ENCODE results near the gene NDUFAF8.

The NDUFAF8 gene

DNA sequence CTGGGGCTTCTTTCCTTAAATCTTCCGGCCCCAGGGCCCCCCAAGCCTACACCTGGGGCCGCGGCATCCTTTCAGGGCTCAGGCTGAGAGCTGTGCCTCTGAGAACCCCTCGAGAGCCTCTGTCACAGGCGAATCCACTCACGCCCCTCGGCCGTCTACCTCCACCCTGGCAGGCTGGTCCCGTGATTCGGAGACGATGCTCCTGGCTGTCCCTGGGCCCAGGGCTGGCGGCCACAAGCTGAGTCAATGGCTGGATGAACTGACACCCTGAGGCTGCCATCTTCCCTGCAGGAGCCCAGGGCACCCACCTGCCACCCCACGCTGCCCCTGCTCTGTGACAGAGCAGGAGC, 4.6 kb upstream of the NDUFAF8 start:
- FAIRE-seq (no peak), DNase-seq (ENCODE audit: insufficient read length, low spot score) (no peak)
- TF ChIP-seq POLR2A (IDR thresholded peaks at IDR 0.05; ENCODE audit: low read depth, low read length): no peak

GRCh38 chr17:81234940-81235821, 3.9 kb upstream of the NDUFAF8 start:
- DNase-seq (ENCODE audit: insufficient read length, low spot score) (no peak), FAIRE-seq (no peak)
- no peak for TF ChIP-seq POLR2A (IDR thresholded peaks at IDR 0.05; ENCODE audit: low read depth, low read length)

GRCh38 chr17:81235822-81236740, 3.0 kb upstream of the NDUFAF8 start:
- DNase-seq (ENCODE audit: insufficient read length, low spot score) (no peak), FAIRE-seq (no peak)
- no peak for TF ChIP-seq POLR2A (IDR thresholded peaks at IDR 0.05; ENCODE audit: low read depth, low read length)

GRCh38 chr17:81236784-81237183, 2.3 kb upstream of the NDUFAF8 start:
- DNase-seq (ENCODE audit: insufficient read length, low spot score): no peak
- no peak for TF ChIP-seq POLR2A (IDR thresholded peaks at IDR 0.05; ENCODE audit: low read depth, low read length)
- FAIRE-seq: no peak

DNA sequence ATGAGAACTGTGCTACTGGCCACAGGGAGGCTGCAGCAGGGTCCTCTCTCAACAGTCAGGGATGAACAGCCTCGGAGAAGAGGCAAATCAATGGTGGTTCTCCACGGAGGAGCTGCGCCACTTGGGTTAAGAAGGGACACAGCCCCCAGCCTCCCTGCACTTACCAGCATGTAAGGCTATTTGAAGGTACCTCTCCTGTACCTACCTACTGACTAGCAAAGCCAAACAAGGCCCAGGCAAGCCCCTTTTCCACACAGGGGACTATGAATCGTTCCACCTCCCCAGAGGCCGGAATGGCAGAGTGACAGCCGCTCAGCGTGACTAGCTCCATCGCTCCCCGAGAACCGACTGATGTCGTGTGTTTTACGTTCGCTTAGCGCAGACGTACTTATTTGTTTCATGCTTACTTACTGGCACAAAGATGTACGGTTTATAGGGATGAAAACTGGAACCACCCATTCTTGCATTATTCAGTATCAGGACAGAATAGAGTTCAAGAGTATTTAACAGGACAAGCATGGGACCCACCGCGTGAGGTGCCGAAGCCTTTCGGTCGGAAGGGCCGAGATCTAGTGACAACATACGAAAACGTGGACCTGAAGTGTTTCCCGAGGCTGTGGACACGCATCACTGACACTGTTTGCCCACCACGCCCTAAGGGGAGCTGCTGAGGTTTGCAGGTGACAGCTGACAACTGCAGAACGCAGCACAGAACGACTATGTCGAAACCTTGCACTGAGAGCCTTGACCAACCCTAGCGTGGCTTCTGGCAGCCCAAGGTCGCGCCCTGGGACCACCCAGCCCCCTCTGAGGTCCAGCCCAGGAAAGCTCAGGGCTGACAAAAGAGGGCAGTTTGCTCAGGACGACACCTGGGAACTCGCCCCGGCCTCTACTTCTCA, 1.3 kb upstream of the NDUFAF8 start:
- DNase-seq (ENCODE audit: insufficient read length, low spot score) (no peak), FAIRE-seq (no peak)
- no peak for TF ChIP-seq POLR2A (IDR thresholded peaks at IDR 0.05; ENCODE audit: low read depth, low read length)

DNA sequence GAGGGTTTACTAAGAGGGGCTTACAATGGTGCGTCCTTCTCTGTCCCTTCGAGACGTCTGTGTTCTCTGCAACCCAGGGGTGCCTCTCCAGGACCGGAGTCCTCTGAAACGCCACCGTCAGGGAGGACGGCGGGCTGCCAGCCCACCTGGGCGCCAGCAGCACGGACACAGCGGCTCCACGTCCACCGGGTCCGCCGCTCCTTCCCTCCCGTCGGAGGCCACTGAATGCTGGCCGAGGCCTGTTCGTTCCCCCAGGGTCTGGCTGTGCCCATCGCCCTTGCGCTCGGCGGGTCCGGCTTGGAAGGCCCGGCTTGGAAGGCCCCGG, 666 bp upstream of the NDUFAF8 start:
- no peak for FAIRE-seq
- no peak for DNase-seq (ENCODE audit: insufficient read length, low spot score)
- TF ChIP-seq POLR2A (IDR thresholded peaks at IDR 0.05; ENCODE audit: low read depth, low read length): no peak

- no peak; the same call in 1 of the 2 replicates for TF ChIP-seq POLR2A (IDR thresholded peaks at IDR 0.05; ENCODE audit: low read depth, low read length)
- DNase-seq (ENCODE audit: insufficient read length, low spot score): no peak
- FAIRE-seq: no peak
Observed at GRCh38 chr17:81239714-81240555, 817 bp downstream of the NDUFAF8 start.

DNA sequence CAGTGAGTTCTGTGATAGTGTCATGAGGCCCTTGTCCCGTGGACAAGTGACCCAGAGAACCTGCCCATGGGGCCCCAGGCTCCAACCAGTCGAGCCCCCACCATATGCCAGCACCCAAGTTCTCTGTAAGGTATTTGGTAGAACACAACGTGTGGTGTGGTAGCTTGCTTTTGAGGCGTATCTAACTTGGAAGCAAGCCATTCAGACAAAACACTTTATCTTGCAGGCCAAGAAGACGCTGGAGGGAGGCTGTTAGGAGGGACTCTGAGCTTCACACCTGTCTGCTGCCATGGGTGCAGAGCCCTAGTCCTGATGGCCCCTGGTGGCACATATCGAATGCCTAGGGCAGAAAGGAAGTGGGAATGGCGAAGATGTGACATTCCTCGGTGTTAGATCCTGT, 1.6 kb downstream of the NDUFAF8 start:
- DNase-seq (ENCODE audit: insufficient read length, low spot score): no peak
- TF ChIP-seq POLR2A (IDR thresholded peaks at IDR 0.05; ENCODE audit: low read depth, low read length): no peak
- no peak for FAIRE-seq

- FAIRE-seq (no peak), DNase-seq (ENCODE audit: insufficient read length, low spot score) (no peak)
- no peak for TF ChIP-seq POLR2A (IDR thresholded peaks at IDR 0.05; ENCODE audit: low read depth, low read length)
Observed at GRCh38 chr17:81241203-81241602, 2.1 kb downstream of the NDUFAF8 start.

DNA sequence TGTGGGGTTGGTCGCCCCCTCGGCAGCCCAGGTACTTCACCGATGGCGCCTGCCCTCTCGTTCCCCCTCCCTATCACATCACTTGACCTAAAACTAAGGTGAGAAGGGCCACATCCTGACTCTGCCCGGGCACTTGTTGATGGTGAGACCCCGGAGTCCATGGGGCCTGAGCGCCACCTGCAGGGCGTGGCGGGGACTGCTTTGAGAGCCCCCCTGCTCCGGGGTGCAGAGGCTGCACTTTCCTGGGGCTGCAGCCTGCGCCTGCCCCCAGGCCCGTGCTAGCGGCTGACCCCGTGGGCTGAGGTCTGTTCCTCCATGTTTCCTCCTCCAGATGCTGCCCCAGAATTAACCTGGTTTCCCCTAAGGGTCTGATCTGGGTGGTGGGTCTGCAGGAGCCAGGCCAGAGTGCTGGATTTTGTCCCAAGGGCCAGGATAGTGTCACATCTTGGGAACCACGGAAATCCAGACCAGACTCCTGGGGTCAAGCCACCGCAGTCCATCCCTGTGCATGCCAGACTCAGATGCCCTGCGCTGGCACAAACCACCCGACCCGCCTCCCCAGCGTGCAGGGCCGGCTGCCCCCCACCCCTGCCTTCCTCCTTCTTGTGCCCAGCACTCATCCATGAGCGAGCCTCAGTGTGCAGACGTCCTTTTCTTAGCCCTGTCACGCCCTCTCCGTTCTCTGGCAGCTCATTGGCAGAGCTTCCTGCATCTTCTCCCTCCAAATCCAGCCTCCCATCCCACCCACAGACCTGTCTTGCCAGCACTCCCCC, 2.7 kb downstream of the NDUFAF8 start:
- DNase-seq (ENCODE audit: insufficient read length, low spot score): peak; percentile 62
- no peak for TF ChIP-seq POLR2A (IDR thresholded peaks at IDR 0.05; ENCODE audit: low read depth, low read length)
- no peak for FAIRE-seq

GRCh38 chr17:81242421-81243332, 3.6 kb downstream of the NDUFAF8 start:
- no peak for DNase-seq (ENCODE audit: insufficient read length, low spot score)
- no peak for TF ChIP-seq POLR2A (IDR thresholded peaks at IDR 0.05; ENCODE audit: low read depth, low read length)
- FAIRE-seq: no peak
